OCI-LY1 (cell line): ENCODE measurements around the gene SYT4.

ENCODE experiments used
- H2AFZ ChIP-seq: fragments of 200-600 bp; sonication (generic), shearing (Covaris generic); 2 replicates; pipeline ENCODE4 v1.6.0; 2014; ENCODE audit warnings: antibody characterized with exemption, mild to moderate bottlenecking, low read length
- H3F3A ChIP-seq: fragments of 200-600 bp; sonication (generic), shearing (Covaris generic); 2 replicates; pipeline ENCODE4 v1.6.0; 2014; ENCODE audit warnings: mild to moderate bottlenecking, antibody characterized with exemption, low read length, moderate library complexity; ENCODE audit not compliant: insufficient read depth
- H3K27ac ChIP-seq: fragments of 200-600 bp; sonication (generic); 2 replicates; pipeline ENCODE4 v1.5.1; 2014; ENCODE audit warnings: low read length, mixed run types, mild to moderate bottlenecking, low read depth; ENCODE audit not compliant: poor library complexity, severe bottlenecking
- H3K27me3 ChIP-seq: fragments of 200-600 bp; sonication (generic); 2 replicates; pipeline ENCODE4 v1.6.0; 2014; ENCODE audit warnings: antibody characterized with exemption, mild to moderate bottlenecking, low read length, moderate library complexity; ENCODE audit not compliant: insufficient read depth
- H3K36me3 ChIP-seq: fragments of 200-600 bp; sonication (generic); 2 replicates; pipeline ENCODE4 v1.6.1; 2014; ENCODE audit warnings: mild to moderate bottlenecking, antibody characterized with exemption, low read length, moderate library complexity, mixed read lengths; ENCODE audit not compliant: insufficient read depth
- H3K4me1 ChIP-seq: fragments of 200-600 bp; sonication (generic); 2 replicates; pipeline ENCODE4 v1.5.1; 2014; ENCODE audit warnings: mild to moderate bottlenecking, low read length, moderate library complexity; ENCODE audit not compliant: insufficient read depth, severe bottlenecking
- H3K4me2 ChIP-seq: fragments of 200-600 bp; sonication (generic), shearing (Covaris generic); 2 replicates; pipeline ENCODE4 v1.6.1; 2014; ENCODE audit warnings: low read length
- H3K4me3 ChIP-seq: fragments of 200-600 bp; sonication (generic); 2 replicates; pipeline ENCODE4 v1.5.1; 2014; ENCODE audit warnings: low read length, low read depth, mild to moderate bottlenecking, mixed read lengths; ENCODE audit not compliant: poor library complexity, severe bottlenecking
- H3K79me2 ChIP-seq: fragments of 200-600 bp; shearing (Covaris generic); 2 replicates; pipeline ENCODE4 v1.6.1; 2016; ENCODE audit warnings: mixed run types, low read length, mixed read lengths; ENCODE audit not compliant: insufficient read depth
- H3K9ac ChIP-seq: fragments of 200-600 bp; sonication (generic), shearing (Covaris generic); 2 replicates; pipeline ENCODE4 v1.6.1; 2014; ENCODE audit warnings: mild to moderate bottlenecking, low read length, mixed read lengths
- H3K9me2 ChIP-seq: fragments of 200-600 bp; sonication (generic), shearing (Covaris generic); 2 replicates; pipeline ENCODE4 v1.6.1; 2014; ENCODE audit warnings: low read depth, mild to moderate bottlenecking, low read length, mixed read lengths
- H3K9me3 ChIP-seq: fragments of 200-600 bp; shearing (Covaris generic); 2 replicates; pipeline ENCODE4 v1.6.1; 2014; ENCODE audit warnings: low read length, mixed read lengths
- H4K20me1 ChIP-seq: fragments of 200-600 bp; sonication (generic), shearing (Covaris generic); 2 replicates; pipeline ENCODE4 v1.6.0; 2016; ENCODE audit warnings: mild to moderate bottlenecking, low read length; ENCODE audit not compliant: insufficient read depth
- CTCF ChIP-seq: fragments of 200-600 bp; sonication (generic), shearing (Covaris generic); IDR thresholded peaks from 2 replicates; pipeline ENCODE4 v1.5.1; 2017; ENCODE audit warnings: mild to moderate bottlenecking, antibody characterized with exemption, low read length, moderate library complexity, mixed read lengths
- EZH2 ChIP-seq: fragments of 200-600 bp; sonication (generic), shearing (Covaris generic); IDR thresholded peaks from 2 replicates; pipeline ENCODE4 v1.8.0; 2017; ENCODE audit warnings: borderline replicate concordance, mixed run types, mild to moderate bottlenecking, antibody characterized with exemption, low read length, moderate library complexity, mixed read lengths

Gene SYT4

GRCh38 chr18:43283299-43283698 lies 6.0 kb upstream of the SYT4 start:
- no peak overlapping the region for H3K4me3 ChIP-seq
- no peak overlapping the region for H3K9ac ChIP-seq
- no peaks in the 10 kb centered on the region for H3K4me1 ChIP-seq
- no peaks in the 10 kb centered on the region for H3K36me3 ChIP-seq
- no peaks in the 10 kb centered on the region for H3K9me2 ChIP-seq
- H2AFZ ChIP-seq = no peak overlapping the region
- H3K27me3 ChIP-seq = no peaks in the 10 kb centered on the region
- H4K20me1 ChIP-seq = no peaks in the 10 kb centered on the region
- H3F3A ChIP-seq = no peaks in the 10 kb centered on the region
- H3K4me2 ChIP-seq = no peak overlapping the region
- H3K27ac ChIP-seq = no peak overlapping the region
- no peaks in the 10 kb centered on the region for H3K9me3 ChIP-seq
- TF ChIP-seq EZH2 (no peak), CTCF (no peak)
- H3K79me2 ChIP-seq = no peaks in the 10 kb centered on the region

GRCh38 chr18:43279015-43279744 lies 1.9 kb upstream of the SYT4 start:
- no peak overlapping the region for H3K9ac ChIP-seq
- no peaks in the 10 kb centered on the region for H3K79me2 ChIP-seq
- H3K27ac ChIP-seq = no peak overlapping the region
- H3K4me1 ChIP-seq = no peaks in the 10 kb centered on the region
- no peaks in the 10 kb centered on the region for H3K27me3 ChIP-seq
- no peaks in the 10 kb centered on the region for H3K9me3 ChIP-seq
- H3K36me3 ChIP-seq = no peaks in the 10 kb centered on the region
- H3F3A ChIP-seq = no peaks in the 10 kb centered on the region
- H3K4me2 ChIP-seq = no peak overlapping the region
- no peak overlapping the region for H2AFZ ChIP-seq
- TF ChIP-seq CTCF = no peak
- TF ChIP-seq EZH2 = no peak
- H3K4me3 ChIP-seq = no peak overlapping the region
- no peaks in the 10 kb centered on the region for H3K9me2 ChIP-seq
- H4K20me1 ChIP-seq = no peaks in the 10 kb centered on the region

GRCh38 chr18:43278355-43278754 lies 1.1 kb upstream of the SYT4 start:
- Histone ChIP-seq H3K4me3 (no peak overlapping the region), H3K9me2 (no peaks in the 10 kb centered on the region), H4K20me1 (no peaks in the 10 kb centered on the region), H2AFZ (no peak overlapping the region), H3K9ac (no peak overlapping the region), H3K9me3 (no peaks in the 10 kb centered on the region), H3K36me3 (no peaks in the 10 kb centered on the region), H3K4me2 (no peak overlapping the region), H3K79me2 (no peaks in the 10 kb centered on the region), H3F3A (no peaks in the 10 kb centered on the region), H3K27me3 (no peaks in the 10 kb centered on the region), H3K27ac (no peak overlapping the region), H3K4me1 (no peaks in the 10 kb centered on the region)
- TF ChIP-seq CTCF = no peak
